CMK (cell line): Measurements from ENCODE around the gene KPNB1.

Source experiments
- DNase-seq: peaks from one replicate; pipeline ENCODE4 v3.0.0-alpha.2; 2010; ENCODE audit warnings: low read depth

Gene KPNB1

DNA sequence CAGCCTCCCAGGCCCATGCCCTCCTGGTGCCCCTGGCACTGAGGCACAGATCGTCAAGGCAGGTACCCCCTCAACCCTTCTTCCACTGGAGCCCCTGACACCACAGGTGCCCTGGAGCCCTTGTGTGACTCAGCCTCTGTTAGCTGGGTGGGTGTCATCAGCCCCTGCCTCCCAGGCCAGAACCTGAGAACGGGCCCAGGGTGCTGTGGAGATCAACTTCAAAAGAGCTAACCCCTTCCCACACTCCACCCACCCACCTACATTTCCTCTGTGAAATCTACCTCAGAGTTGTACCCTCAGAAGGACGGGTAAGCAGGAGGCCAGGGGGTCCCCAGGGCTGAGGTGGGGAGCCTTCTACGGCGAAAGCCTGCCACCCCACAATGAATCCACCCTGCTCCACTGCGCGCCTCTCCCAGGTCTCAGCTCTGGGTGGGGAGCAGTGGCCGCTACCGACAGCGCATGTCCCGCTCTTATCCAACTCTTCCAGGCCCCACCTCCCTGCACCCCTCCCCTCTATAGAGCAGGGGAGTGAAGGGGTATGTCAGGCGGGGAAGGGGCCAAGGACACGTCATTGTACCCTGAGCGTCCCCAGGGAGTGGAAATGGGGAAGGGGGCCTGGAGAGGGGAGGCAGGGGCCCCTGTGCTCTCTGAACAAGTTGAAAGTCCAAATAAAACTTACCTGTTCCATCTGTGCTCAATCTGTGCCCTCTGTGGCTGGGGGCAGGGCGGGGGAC is 61.8 kb downstream of the KPNB1 start:
- no peak for DNase-seq

DNA sequence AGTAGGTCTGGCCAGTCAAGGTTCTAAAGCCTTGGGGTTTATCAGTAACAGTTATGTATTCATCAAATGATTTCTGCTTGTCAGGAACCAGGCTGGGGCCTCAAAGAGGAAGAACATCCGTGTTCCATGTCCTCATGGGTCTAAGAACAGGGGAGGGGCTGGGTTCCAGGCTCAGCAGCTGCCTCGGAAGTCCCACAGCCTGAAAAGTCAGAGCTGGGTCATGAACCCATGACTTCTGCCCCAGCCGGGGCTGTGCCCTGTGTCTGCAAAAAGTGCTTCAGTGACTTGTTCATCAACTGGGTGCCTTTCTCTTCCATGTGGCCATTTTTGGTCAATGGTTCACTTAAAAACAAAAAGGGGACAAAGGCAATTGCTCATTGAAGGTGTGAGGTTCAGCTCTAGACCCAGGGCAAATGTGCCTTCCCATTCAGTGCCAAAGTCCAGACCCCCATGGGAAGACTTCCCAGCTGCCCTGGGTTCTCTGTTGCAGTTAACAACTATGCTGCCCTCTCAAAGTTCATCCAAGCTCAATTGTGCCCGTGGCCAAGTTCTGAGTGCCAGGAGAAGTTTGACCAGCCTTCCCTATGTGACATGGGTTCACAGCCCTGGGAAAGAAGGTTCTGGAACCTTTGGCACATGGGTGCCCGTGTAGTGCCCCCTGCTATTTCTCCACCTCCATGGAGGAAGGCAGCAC is 62.8 kb downstream of the KPNB1 start:
- no peak for DNase-seq

DNA sequence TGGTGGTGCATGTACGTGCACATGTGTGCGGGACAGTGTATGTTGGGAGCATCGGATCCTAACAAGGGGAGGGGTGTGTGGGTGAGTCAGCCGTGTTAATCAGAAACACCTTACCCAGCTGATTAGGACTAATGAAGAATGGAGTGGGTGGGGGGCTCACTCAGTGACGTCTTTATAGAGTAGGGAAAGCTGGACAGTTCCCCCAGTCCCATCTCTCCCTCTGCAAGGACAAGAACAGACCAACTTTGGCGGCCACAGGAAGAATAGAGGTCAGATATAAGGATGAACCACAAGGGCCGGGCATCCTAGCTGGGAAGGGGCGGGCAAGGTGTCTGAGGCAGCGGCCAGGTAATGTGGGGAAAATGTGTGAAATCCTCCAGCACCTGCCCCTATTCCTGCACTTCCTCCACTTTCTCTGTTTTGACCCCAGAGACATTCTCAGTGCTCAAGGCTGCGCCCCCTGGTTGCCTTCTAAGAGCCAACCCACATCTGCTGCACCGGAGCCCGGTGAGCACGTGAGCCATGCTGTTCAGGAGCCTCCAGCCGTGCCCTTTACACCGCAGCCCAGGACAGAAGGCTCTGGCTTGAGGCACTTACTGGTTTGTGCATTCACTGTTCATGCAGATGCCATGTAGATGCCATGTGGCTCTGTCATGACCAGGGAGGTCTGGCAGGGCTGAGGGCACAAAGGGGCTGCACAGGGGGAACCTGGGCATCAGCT is 64.4 kb downstream of the KPNB1 start:
- no peak for DNase-seq

DNA sequence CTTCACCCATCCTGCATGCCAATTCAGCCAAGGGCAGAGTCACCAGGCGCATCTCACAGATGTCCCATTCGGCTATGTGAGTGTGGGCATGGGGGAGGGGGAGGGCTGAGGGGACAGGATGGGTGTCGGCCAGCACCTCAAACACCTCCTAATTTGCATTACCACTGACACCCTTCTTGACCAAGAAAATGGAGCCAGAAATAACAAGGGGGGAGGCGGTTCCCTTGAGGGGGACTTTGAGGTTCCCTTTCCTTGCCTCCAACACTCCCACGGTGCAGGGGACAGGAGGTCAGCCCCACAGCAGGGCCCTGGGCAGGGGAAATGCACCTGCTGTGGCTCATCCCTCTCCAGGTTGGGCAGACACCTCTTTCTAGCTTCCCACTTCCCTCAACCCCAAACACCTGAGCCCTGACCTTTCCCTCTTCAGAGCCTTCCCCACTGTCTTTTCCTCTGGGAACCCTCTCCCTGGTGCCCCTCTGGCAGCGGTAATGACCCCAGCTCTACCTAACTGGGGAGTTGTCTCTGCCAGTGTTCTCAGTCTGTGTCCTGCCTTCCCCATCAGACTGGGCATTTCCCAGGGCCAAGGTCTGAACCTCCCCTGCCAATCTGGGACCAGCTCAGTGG is 65.2 kb downstream of the KPNB1 start:
- no peak for DNase-seq

DNA sequence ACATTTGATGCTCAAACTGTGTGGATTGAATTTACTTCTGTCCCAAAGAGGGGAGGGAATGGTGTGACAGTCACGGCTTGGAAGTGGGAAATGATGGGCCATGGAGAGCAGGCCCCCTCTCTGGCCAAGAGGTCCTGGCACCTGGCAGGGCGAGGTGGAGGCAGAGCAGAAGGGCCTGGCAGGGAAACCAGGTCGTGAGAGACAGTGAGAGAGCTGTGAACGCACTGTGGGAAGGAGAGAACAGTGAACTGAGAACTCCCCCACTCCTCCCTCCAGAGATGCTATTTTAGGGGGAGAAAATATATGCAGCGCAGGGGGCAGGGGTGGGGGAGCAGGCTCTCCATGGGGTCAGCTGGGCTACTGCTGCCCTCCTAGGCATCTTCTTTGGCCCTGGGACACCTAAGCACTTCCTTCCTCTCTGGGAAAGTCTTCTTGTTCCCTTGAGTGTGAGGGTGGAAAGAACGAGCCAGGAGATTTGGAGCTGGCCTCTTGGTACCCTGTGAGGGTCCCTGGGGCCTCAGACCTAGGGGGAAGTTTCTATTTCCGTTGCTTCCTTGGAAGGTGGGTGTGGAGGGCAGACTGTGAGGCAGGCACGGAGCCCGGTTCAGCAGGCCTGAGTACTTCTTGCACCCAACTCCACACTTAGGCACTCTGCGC is 66.1 kb downstream of the KPNB1 start:
- DNase-seq: no peak

DNA sequence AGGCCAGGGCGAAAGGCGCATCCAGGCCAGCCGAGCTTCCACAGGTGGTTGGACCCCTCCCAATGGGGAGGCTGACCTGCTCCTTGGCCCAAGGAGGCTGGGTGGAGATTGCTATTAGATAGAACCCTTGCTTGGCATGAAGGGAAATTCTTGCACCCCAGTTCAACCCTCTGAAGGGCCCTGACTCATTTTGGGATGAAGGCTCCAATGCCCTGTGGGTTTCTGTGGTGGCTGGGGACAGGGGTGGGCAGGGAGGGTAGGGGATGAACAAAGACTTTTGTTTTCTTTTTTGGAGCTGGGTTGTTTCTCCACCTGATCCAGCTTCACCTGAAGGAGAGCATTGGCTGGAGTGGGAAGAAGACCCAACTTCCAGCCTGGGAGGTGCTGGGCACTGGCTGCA is 66.7 kb downstream of the KPNB1 start:
- DNase-seq: no peak

DNA sequence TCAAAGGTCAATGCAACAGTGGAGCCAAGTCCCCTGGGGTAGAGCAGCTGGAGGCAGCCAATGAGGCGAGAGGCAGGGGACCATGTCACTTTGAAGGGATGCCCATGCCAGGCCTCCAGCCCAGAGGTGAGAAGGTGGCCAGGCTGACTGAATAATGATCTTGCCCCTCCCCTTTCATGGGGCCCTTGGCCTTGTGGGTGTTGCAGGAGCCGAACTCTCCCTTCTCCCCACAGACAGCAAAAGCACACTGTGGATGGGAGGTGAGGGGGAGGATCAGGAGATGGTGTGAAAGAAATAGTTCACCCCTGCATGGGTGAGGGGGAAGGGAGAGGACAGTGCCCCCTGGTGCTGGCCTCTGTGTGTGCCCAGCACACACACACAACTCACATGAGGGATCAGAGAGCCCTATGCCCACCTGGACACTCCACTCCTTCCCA is 67.6 kb downstream of the KPNB1 start:
- no peak for DNase-seq

DNA sequence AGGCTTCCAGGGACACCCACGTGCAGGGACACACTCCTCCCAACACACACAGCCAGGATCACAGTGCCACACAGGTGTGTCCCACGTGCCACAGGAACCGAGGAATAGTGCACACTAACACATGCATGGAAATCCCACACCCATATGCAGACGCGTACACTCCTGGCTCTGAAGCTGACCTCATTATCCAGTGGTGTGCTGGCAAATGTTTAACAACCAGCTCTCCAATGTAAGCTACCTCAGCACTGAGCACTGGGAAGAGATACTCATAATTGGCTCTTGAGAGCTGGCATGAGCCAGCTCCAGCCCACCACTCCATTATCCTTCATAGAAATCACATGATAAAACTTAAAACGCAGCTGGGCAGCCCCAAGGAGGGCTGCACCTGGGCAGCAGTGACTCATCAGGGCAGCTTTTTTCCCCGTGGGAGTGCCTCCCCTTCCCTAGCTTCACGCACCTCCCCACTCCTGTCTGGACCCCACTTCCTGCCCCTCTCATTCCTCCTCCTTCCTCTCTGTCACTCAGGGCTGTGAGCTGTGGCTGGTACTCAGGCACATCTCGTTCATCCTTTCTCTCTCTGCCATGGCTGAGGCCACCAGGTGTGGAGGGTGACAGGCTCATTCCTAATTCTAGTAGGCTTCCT is 68.4 kb downstream of the KPNB1 start:
- no peak for DNase-seq

DNA sequence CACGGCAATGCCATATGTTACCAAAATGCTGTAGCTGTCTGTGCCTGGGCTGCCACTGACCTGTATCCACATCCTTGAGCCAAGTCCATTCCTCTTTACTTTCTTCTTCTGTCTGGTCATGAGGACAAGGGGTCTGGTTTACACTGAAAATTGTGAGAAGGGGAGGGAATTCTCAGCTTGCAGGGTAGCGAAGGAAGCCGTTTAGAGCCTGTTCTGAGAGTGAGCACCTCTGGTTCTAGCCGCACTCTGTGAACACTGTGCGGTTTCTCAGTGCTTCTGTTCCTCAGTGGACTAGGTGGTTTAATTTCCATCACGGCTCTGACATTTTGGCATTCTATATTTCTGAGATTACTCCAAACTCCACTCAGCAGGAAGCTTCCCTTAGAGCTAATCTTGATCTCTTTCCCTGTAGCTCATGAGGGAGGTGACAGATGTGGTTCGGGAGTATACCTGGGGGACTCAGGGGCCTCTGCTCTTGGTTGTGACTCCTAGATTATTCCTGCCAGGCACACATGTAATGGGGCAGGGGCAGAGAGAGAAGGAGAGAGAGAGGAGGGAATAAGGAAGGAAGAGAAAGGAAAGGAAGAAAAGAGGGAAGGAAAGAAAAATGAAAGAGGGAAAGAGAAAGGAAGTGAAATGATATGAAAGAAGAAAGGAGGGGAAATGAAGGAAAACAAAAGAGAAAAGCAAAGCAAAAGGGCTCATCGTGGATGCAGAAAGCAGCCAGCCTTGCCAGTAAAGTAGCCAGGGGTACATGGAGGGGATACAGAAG is 69.1 kb downstream of the KPNB1 start:
- DNase-seq: no peak

DNA sequence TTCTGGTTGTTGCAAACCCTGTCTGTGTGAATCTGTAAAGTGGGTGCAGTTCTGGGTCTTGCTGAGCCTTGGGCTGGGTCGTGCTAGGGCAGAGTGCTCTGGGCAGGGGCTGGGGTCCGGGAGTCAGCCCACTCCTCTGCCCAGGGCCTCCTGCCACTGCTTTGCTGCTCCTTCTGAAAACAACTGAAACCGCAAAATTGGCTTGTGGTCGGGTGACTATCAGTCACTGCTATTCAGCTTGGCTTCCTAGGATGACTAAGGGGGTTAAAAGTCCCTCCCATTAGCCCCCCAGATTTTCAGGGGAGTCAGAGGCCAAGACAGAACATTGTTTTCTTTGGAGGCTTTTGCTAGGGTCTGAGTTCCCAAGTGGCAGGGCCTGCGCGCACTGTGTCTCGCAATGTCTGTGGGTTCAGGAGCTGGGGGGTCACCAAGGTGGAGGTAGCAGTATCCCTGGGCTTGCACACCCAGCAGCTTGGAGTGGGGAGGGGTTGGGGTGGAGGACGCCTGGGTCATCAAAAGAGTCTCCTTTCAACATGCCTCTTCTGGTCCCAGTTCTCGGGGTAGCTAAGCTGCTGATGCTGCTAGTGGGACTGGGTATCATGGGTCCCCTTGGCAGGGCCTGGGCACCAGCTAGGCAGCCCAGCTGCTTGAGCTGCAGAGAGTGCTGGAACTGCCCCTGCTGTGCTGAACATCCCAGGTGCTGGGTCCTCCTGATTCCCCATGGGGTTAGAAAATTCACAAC is 69.9 kb downstream of the KPNB1 start:
- DNase-seq: peak; percentile 44

DNA sequence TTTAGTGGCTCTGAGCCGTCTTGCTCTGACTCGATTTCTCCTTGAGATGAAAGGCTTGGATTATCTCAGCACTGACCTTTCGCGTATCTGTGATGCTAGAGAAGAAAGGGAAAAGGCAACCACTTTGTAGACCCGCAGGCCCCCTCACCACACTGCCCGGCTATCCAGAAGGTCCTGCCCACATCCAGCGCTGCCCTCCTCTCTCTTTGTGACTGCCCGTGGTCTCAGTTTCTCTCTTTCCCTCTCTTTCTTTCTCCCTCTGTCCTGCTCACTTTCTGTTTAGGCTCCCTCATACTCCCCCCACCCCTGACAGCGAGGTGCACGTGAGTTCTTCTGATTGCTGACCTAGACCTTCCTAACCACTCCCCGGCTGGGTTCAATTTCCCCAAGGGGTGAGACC is 70.5 kb downstream of the KPNB1 start:
- DNase-seq: no peak

DNA sequence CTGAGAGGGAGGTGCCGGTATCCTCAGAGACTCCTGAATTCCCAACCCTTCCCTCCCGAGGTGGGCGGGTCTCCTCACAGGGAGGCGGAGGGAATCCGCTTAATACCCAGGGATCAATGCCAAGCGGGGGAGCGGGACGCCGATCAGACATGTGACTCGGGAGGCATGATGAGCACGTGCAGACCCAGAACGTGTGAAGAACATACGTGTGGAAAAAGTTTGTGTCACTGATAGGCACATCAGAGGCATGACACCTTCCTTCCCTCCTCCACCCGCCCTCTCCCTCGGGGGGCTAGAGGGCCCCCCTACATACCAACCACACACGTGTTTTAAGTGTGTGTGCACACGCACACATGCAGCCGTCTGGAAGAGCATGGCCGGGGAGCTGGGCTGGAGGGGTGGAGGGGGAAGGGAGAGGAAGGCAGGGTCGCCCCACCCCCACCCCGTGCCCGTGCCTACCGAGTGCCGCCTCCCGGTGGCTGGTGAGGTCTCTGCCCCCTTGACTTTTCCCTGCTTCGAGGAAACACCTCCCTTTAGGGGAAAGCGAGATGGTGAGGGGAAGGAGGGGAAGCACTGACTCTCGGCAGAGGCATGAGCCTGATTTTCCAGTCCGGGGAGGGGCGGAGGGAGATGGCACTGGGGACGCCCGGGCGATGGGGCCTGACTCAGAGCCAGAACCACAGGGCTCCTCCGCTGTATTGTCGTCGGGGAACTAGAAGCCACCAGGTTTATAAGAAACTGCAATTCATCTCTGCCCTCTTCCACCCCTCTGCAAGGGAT is 71.2 kb downstream of the KPNB1 start:
- DNase-seq: no peak

DNA sequence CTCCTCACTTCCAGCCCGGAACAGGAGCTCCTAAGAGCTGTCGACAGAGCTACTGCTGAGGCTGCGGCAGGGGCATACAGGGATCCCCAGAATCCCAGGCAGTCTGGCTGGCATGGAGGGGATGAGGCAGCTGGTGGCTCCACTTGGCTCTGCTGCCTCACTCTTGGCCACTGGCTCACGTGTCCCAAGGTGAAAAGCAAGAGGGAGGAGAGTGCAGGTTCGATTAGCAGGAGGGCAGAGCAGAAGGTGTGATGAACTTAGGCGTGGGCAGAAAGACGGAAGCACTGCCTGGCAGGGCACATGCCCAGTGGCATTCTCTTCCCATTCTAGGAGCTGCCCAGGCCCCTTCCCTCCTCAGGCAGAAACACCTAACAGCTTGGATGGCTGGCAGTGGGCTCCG is 72.0 kb downstream of the KPNB1 start:
- no peak for DNase-seq

DNA sequence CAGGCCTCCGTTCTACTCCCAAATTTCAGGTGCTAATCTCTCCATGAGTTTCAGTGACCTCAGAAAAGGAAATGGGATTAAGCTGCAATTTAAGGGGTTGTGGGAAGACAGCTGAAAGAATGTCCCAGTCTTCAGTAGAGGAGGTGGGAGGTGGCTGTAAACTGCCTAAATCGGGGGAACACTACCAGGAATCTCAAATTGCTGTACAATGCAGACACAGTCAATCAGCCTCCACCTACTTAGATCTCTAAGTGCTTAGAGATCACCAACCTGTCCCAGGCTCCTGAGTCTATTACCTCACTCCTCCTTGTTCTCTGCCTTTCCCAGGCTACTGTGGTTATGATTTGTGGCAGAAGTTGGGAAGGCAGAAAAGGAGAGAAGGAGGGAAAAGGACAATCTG is 75.0 kb downstream of the KPNB1 start:
- no peak for DNase-seq

DNA sequence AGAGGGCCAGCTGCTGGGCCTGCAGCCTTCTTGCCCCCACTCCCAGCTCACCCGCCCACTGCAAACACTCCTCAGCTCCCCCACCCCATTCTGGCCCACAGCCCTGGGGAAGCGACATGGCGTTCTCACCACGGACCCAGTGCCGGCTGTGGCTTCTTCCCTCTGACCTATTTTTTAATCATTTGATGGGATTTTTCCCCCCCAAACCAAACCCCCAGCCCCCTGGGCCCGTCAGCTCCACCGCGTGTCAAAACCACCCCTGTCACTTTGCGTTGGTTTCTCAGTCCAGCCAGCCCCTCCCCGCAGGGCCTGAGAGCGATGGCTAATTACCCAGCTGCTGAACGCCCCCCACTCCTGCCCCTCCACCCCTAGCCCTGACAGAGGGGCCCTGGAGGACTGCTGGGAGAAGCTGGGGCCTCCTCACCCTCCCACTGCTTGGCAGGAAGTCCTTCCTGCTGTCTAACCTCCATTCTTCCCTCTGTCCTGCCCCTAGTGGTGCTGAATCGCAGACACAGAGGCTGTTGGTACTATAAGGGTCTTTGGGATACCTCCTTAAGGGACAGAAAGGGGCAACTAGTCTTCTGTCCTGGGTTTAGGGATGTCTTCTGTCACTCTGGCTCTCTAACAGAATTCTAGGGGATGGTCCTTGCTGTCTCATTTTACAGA is 75.9 kb downstream of the KPNB1 start:
- no peak for DNase-seq

DNA sequence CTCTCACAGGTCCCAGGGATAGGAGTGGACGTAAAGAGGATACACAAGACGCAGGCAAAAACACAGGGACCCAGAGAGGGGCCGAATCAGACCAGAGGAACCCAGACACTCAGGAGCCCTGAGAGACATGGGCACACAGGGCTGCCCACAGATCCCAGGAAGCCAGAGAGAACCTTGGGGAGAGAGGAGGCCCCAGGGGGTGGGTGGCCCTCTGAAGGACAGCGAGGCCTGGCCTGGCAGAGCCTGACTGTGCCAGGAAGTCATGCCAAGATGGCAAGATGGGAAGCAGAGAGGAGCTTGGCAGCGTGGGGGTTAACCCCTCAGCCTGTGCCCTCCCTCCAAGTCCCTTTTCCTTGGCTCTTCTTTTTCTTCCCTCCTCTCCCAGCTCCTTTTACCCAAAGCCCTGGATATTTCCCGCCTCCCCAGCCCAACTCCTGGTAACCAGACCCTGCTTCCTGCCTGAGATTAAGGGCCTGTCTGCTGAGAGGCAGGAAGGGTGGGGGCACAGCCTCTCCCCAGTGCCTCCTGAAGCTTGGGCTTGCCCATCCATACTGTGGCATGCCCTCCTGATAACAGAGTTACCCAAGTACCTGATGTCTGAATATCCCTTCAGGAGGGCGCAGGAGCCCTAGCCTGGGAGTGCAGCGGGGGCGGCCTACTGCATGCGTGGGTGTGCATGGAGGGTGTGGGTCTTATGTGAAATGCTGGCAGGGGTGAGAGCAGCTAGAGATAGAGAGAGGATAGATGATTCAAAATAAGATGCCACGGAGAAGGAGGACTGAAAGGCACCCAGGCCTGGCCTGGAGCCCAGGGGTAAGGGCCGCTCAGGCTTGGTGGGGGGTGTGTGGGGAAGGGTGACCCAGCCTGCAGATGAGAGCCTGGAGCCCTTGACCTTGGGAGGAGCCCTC is 77.3 kb downstream of the KPNB1 start:
- DNase-seq: no peak

DNA sequence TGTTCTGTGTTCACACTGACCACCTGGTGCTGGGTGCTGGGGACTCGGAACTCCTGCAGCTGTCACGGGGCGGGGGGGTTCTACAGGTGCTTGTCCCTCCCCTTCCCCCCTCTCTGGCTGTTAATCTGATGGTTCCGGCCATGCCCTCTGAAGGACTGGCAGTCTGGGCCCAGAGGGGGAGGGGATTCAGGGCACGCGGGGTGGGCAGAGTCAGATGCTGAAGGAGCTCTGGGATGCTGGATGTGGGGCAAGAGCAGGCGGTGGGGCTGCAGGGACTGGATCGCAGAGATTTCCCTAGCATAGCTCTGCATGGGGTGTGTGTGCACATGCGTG is 78.0 kb downstream of the KPNB1 start:
- no peak for DNase-seq
